GM19238 (cell line): ENCODE measurements around the gene RHBDD2.
"Not testable (repeated sequence)": the region's sequence is repeated elsewhere in the genome, so short reads cannot be mapped to it uniquely, and the experiment has no call there.

ENCODE experiments used
- DNase-seq: peaks from one replicate; pipeline ENCODE4 v3.0.0; 2011; ENCODE audit warnings: low spot score; ENCODE audit not compliant: insufficient read length

Gene RHBDD2

DNA sequence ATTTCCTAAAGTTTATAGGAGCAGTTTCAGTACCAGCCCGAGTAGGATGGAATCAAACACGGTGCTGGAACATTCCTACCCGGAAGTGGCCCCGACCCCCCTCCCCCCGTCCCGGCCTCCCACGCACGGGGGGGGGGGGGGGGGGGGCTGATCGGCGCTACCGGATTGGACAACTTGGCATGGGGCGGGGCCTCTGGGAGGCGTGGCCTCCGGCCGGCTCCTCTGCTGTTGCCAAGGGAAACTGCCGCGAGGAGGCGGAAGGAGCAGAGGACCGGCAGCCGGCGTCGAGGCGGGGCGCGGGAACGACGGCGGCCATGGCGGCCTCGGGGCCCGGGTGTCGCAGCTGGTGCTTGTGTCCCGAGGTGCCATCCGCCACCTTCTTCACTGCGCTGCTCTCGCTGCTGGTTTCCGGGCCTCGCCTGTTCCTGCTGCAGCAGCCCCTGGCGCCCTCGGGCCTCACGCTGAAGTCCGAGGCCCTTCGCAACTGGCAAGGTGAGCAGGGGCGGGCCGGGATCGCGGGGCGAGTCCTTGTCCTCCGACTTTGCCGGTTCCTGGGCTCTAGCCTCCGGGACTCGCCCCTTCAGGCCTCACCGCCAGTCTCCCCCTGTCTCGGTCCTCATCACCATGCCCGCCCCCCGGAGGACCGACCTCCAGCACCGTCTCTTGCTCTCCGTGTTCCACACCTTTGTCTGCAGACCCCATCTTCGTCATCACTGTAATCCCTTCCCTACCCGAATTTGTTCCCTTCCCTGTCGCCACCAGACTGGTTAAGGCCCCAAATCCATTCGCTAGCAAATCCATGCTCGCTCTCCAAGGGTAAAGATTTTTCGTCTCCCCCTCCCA lies at the start of gene RHBDD2:
Gene RHBDD2 (plus strand): TSS at position 266 of the 843 bp plus-strand sequence. CDS start 49 bp downstream, at position 315.
- DNase-seq: peak; percentile 98

DNA sequence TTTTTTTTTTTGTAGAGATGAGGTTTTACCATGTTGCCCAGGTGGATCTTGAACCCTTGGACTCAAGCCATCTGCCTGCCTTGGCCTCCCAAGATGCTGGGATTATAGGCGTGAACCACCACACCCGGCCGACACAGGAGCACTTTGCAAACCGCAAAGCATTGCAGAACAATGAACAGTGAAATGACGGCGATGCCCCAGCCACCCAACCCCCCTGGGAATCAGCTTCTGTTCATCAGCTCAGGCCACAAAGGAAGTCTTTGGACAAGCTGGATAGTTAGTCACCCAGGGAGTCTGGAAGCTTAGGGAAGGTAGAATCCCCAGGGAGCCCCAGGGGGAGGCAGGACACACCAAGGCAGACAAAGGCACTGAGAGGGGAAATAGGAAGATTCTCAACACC lies 49.2 kb upstream of the RHBDD2 start:
- not testable (repeated sequence) for DNase-seq

DNA sequence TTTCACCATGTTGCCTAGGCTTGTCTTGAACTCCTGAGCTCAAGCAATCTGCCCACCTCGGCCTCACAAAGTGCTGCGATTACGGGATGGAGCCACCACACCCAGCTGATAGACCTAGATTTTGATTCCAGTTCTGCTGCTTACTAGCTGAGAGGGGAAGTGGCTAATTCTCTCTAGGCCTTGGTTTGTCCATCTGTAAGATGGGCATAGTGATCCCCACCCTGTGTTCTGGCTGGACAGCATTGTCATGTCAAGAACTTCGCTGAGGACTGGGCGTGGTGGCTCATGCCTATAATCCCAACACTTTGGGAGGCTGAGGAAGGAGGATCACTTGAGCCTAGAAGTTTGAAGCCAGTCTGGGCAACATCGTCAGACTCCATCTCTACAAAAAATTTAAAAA lies 47.9 kb upstream of the RHBDD2 start:
- no peak for DNase-seq

DNA sequence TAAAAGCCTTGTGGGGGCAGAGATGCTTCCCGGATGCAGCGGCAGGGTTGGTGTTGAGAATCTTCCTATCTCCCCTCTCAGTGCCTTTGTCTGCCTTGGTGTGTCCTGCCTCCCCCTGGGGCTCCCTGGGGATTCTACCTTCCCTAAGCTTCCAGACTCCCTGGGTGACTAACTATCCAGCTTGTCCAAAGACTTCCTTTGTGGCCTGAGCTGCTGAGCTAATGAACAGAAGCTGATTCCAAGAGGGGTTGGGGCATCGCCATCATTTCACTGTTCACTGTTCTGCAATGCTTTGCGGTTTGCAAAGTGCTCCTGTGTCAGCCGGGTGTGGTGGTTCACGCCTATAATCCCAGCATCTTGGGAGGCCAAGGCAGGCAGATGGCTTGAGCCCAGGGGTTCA lies 45.2 kb upstream of the RHBDD2 start:
- not testable (repeated sequence) for DNase-seq

DNA sequence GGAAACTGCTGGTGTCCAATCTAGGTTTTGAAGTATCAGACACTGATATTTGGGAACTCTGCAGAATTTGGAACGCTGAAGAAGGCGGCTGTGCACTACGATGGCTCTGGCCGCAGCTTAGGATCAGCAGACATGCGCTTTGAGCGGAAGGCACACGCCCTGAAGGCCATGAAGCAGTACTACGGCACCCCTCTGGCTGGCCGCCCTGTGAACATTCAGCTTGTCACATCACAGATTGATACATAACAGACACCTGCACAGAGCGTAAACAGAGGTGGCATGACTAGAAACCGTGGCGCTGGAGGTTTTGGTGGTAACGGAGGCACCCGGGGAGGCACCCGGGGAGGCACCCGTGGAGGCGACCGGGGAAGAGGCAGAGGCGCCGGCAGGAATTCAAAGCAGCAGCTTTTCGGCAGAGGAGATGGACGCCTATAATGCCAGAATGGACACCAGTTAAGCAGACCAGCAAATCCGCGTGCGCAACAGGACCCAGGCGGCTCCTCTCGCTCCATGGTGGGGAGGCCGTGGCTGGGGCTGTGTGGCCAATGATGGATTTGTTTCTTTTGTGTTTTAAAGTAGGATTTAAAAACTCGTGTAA lies 43.0 kb upstream of the RHBDD2 start:
- DNase-seq: no peak

DNA sequence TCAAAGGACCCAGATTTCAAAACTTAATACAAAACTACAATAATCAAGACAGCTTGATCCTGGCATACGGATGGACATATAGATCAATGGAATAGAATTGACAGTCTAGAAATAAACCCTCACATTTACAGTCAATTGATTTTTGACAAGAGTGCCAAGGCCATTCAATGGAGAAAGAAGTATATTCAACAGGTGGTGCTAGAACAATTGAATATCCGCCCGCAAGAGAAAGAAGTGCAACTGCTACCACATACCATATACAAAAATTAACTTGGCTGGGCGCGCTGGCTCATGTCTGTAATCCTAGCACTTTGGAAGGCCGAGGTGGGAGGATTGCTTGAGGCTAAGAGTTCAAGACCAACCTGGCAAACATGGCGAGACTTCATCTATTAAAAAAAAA lies 42.0 kb upstream of the RHBDD2 start:
- no peak for DNase-seq

DNA sequence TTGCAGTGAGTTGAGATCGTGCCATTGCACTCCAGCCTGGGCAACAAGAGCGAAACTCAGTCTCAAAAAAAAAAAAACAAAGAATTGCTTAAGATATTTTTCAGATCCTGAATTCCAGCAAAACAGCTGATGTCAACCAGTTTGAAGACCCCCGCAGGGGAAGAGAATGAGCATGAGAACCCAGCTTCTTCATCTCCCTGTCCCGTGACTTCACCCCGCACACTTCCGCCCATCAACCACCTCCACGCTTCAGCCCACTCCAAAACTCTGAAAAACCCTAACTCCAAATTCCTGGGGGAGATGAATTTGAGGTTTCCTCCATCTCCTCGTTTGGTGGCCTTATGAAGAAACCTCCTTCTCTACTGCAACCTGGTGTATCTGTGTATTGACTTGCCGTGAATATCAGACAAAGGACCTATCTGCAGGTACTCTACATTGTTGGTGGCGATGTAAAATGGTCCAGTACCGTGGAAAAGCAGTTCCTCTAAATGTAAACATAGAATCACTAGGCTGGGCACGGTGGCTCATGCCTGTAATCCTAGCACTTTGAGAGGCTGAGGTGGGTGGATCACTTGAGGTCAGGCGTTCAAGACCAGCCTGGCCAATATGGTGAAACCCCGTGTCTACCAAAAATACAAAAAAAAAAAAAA lies 40.4 kb upstream of the RHBDD2 start:
- DNase-seq: not testable (repeated sequence)

DNA sequence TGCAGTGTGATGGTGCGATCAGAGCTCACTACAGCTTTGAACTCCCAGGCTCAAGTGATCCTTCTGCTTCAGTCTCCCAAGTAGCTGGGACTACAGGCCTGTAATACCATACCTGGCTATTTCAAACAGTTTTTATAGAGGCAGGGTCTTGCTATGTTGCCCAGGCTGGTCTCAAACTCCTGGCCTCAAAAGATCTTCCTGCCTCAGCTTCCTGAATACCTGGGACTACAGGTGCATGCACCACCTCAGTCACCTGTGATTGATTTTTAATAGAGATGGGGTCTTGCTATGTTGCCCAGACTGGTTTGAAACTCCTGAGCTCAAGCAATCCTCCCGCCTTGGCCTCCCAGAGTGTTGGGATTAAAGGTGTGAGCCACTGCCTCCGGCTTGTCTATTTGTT lies 38.8 kb upstream of the RHBDD2 start:
- no peak for DNase-seq

DNA sequence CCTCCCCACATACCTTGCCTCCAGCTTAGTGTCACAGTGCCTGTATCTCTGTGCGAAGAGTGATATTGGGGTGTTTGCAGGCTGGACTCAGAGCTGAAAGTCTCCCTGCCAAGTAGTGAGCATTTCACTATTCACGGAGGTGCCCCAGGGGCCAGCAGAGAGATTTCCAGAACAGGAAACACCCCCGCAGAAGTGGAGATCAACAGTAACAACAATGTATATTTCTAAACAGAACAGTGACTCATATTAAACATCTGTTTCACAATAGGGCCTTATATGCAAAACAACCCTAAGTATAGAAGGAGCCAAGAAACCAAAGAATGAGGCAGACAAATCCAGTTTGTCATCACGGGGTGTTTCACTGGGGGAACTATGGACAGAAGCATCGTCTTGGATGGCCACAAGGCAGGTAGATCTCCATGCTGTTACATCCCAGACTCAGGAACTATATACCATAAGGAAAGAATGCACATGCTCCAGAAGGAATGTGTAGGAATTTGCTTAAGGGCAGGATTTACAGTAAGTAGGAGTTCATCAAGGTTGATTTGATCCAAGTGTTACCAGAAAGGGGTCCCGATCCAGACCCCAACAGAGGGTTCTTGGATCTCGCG lies 35.9 kb upstream of the RHBDD2 start:
- DNase-seq: no peak

DNA sequence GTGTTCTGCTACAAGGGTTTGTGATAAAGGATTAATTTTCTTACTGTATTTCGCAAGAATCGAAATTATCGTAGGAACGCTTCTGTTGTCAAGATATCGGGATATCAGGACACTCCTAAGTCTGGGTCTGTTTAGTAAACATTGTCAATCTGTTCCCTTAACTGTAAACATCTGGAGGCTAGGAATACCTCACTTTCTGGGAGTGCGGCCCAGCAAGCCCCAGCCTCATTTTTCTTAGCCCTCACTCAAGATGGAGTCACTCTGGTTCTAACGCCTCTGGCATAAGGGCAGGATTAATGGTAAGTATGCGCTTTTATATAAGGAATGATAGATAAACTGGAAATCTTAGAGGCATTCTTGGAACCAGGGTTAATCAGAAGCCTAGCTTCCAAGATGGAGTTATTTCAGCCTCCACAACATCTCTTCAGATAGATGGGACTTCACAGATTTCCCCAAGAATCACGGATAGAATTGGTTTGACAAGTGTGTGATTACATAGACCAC lies 35.2 kb upstream of the RHBDD2 start:
- DNase-seq: no peak

DNA sequence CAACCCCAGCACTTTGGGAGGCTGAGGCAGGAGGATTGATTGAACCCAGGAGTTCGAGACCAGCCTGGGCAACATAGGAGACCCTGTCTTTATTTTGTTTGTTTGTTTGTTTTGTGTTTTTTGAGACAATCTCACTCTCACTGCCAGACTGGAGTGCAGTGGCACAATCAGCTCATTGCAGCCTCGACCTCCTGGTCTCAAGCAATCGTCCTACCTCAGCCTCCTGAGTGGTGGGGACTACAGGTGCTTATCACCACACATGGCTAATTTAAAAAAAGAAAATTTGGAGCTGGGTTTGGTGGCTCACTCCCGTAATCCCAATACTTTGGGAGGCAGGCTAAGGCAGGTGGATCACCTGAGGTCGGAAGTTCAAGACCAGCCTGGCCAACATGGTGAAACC lies 34.7 kb upstream of the RHBDD2 start:
- no peak for DNase-seq

DNA sequence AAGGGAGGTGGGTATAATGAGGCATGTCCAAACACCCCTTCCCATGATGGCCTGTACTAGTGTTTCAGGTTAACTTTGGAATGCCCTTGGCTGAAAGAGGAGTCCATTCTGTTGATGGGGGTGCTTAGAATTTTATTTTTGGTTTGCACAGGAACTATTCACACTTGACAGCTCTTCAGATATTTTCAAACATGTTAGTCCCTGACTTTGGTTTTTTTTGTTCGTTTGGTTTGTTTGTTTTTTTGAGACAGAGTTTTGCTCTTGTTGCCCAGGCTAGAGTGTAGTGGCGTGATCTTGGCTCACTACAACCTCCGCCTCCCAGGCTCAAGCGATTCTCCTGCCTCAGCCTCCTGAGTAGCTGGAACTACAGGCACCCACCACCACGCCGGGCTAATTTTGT lies 33.7 kb upstream of the RHBDD2 start:
- not testable (repeated sequence) for DNase-seq

DNA sequence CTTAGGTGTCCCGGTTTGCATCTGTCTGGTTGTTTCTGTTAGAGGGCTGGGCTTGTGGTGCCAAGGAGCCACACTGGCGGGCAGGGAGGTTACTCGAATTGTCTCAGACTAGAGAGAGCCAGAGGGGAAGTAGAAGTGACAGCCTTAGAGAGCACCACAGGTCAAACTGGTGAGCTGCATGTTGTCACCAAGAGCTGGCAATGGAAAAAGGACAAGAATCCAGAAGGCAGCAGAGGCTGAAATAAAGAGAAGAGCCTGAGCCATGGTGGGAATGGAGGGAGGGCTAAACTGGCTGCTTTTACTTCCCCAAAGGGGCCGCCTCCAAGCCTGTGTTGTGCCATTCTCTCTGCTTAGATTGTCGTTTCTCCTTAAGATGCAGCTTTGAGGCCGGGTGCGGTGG lies 31.1 kb upstream of the RHBDD2 start:
- no peak for DNase-seq

DNA sequence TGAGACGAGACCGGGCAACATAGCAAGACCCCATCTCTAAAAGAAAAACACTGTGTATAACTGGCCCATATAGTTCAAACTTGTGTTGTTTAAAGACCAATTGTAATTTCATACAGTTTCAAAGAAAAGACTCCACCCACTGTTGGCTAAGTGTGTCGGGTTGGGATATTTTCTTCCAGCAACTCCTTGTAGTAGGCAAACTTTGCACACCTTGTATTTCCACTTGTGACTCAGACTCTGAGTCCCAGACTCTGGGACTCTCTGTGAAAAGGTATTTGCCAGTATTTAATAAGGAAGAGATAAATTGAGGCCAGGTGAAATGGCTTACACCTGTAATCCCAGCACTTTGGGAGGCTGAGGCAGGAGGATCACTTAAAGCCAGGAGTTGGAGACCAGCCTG lies 29.3 kb upstream of the RHBDD2 start:
- DNase-seq: no peak

DNA sequence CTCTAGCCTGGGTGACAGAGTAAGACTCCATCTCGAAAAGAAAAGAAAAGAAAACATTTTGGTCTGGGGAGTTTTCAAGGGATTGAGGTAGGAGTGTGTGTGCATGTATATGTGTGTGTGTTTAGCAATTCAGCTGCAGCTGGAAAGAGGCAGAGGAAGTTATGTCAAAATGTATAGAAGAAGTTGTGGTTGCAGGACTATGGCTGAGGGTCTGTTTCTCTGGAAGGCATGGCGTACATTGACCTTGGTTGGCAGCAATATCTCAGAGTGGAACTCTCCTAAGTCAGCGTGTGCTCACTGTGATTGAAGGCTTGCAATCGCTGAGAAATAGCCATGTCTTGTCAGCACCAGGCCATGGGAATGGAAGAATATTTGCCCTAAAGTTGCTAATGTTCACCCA lies 28.6 kb upstream of the RHBDD2 start:
- DNase-seq: no peak

DNA sequence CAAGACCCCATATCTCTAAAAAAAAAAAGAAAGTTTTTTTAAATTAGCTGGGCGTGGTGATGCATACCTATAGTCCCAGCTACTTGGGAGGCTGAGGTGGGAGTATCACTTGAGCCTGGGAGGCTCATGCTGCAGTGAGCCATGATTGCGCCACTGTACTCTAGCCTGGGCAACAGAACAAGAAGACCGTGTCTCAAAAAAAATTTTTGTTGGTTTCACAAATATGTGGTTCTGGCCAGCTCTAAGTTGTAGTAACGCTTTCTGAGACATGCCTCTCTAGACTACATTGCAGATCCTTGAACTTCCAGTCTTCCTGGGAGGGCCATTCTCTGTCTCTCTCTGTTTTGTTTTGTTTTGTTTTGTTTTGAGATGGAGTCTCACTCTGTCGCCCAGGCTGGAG lies 24.6 kb upstream of the RHBDD2 start:
- no peak for DNase-seq

DNA sequence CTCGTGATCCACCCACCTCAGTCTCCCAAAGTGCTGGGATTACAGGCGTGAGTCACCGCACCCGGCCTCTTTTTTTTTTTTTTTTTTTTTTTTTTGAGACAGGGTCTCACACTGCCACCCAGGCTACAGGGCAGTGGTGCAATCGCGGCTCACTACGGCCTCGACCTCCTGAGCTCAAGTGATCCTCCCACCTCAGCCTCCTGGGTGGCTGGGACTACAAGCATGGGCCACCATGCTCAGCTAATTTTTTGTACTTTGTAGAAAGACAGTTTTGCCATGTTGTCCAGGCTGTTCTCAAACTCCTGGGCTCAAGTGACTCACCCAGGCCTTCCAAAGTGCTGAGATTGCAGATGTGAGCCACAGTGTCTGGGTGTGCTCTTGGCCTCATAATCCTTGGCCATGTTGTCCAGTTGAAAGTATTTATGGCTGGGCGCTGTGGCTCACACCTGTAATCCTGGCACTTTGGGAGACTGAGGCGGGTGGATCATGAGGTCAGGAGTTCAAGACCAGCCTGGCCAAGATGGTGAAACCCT lies 24.0 kb upstream of the RHBDD2 start:
- not testable (repeated sequence) for DNase-seq

DNA sequence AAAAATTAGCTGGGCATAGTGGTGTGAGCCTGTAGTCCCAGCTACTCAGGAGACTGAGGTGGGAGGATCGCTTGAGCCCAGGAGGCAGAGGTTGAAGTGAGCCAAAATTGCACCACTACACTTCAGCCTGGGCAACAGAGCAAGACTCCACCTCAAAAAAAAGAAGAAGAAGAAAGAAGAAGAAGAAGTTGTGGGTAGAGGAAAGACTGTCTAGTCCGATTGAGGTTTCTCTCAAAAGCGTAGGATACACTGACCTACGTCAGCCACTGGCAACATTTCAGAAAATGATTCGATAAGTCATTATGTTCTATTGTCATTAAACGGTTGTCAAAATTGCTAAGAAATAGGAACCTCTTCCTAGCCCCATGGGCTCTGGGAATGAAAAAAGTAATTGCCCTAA lies 22.3 kb upstream of the RHBDD2 start:
- DNase-seq: no peak

DNA sequence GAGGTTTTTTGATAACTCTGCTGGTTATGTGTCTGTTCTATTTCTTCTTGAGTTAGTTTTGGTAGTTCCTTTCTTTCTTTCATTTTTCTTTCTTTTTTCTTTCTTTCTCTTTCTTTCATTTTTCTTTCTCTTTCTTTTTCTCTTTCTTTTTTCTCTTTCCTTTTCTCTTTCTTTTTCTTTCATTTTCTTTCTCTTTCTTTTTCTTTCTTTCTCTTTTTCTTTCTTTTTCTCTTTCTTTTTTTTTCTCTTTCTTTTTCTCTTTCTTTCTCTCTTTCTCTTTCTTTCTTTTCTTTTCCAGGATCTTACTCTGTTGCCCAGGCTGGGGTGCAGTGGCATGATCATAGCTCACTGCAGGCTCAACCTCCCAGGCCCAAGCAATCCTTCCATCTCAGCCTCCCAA lies 20.4 kb upstream of the RHBDD2 start:
- no peak for DNase-seq

DNA sequence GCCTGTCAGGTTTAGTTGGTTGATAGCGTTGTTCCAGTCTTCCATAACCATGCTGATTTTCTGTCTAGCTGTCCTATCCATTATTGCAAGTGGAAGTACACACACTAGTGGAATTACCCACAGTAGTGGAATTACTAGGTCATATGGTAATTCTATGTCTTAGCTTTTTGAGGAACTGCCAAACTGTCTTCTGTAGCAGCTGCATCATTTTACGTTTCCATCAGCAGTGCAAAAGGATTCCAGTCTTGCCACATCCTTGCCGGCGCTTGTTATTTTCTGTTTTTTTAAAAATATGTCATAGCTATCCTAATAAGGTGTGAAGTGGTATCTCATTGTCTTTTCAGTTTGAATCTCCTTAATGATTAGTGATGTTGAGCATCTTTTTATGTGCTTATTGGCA lies 17.2 kb upstream of the RHBDD2 start:
- DNase-seq: no peak

DNA sequence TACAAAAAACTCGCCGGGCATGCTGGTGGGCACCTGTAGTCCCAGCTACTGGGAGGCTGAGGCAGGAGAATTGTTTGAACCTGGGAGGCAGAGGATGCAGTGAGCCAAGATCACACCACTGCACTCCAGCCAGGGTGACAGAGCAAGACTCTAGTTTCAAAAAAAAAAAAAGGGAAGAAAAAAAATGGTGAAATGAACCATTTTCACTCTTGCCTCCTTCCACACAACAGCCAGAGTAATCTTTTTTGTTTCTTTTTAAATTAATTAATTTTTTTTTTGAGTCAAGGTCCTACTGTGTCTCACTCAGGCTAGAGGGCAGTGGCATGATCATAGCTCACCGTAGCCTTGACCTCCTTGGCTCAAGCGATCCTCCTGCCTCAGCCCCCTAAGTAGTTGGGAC lies 14.6 kb upstream of the RHBDD2 start:
- not testable (repeated sequence) for DNase-seq

DNA sequence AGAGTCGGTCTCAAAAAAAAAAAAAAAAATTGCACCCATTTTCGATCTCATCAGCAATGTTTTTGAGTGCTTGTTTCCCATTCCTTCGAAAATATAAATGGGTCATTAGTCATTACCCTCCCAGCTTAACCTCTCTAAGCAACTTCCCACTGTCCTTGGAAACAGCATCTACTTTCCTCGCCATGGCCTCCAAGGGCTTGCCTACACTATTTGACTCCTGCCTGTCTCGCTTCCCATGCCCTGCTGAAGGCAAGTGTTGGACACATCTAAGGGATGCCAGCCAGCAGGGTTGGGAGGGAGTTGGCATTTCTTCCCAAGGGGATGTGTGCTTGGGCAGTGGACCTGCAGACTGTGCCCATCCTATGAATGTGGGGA lies 12.7 kb upstream of the RHBDD2 start:
- no peak for DNase-seq
